ENCODE data around the gene BSN.

BSN gene

GRCh38 chr3:49705390-49705960 is 151.2 kb downstream of the BSN start:
- Histone ChIP-seq H3K4me3 (ENCODE audit: low read depth in 1 of 2, low read length in 2 of 2) (no peak overlapping the region), H3K4me1 (ENCODE audit: insufficient read depth, low read length) (no peaks in the 10 kb centered on the region), H3K27me3 (ENCODE audit: control insufficient read depth in 1 of 2, insufficient read depth in 2 of 2, low read length in 2 of 2) (no peaks in the 10 kb centered on the region), H3K36me3 (ENCODE audit: insufficient read depth, low read length) (peaks cover 23% of the 10 kb centered on the region), H3K27ac (ENCODE audit: low read depth, low read length) (no peak overlapping the region), H3K9me3 (ENCODE audit: low read length) (no peaks in the 10 kb centered on the region), H3K9ac (ENCODE audit: low read length) (no peak overlapping the region)

GRCh38 chr3:49706456-49707112 is 152.3 kb downstream of the BSN start:
- no peaks in the 10 kb centered on the region for H3K9me3 ChIP-seq (ENCODE audit: low read length)
- H3K4me3 ChIP-seq (ENCODE audit: low read depth in 1 of 2, low read length in 2 of 2): no peak overlapping the region
- no peak overlapping the region for H3K27ac ChIP-seq (ENCODE audit: low read depth, low read length)
- peaks cover 18% of the 10 kb centered on the region for H3K36me3 ChIP-seq (ENCODE audit: insufficient read depth, low read length)
- H3K9ac ChIP-seq (ENCODE audit: low read length): no peak overlapping the region
- H3K4me1 ChIP-seq (ENCODE audit: insufficient read depth, low read length): no peaks in the 10 kb centered on the region
- H3K27me3 ChIP-seq (ENCODE audit: control insufficient read depth in 1 of 2, insufficient read depth in 2 of 2, low read length in 2 of 2): no peaks in the 10 kb centered on the region

- H3K4me1 ChIP-seq (ENCODE audit: insufficient read depth, low read length): no peaks in the 10 kb centered on the region
- H3K9me3 ChIP-seq (ENCODE audit: low read length): no peaks in the 10 kb centered on the region
- no peak overlapping the region for H3K4me3 ChIP-seq (ENCODE audit: low read depth in 1 of 2, low read length in 2 of 2)
- no peak overlapping the region for H3K9ac ChIP-seq (ENCODE audit: low read length)
- H3K27ac ChIP-seq (ENCODE audit: low read depth, low read length): no peak overlapping the region
- H3K36me3 ChIP-seq (ENCODE audit: insufficient read depth, low read length): peaks cover 15% of the 10 kb centered on the region
- no peaks in the 10 kb centered on the region for H3K27me3 ChIP-seq (ENCODE audit: control insufficient read depth in 1 of 2, insufficient read depth in 2 of 2, low read length in 2 of 2)
These were observed 152.8 kb downstream of the BSN start for GRCh38 chr3:49707113-49707480.

- Histone ChIP-seq H3K27ac (ENCODE audit: low read depth, low read length) (no peak overlapping the region), H3K9me3 (ENCODE audit: low read length) (no peaks in the 10 kb centered on the region), H3K36me3 (ENCODE audit: insufficient read depth, low read length) (peaks cover 5% of the 10 kb centered on the region), H3K9ac (ENCODE audit: low read length) (no peak overlapping the region), H3K4me3 (ENCODE audit: low read depth in 1 of 2, low read length in 2 of 2) (no peak overlapping the region), H3K27me3 (ENCODE audit: control insufficient read depth in 1 of 2, insufficient read depth in 2 of 2, low read length in 2 of 2) (no peaks in the 10 kb centered on the region), H3K4me1 (ENCODE audit: insufficient read depth, low read length) (no peaks in the 10 kb centered on the region)
These were observed 155.6 kb downstream of the BSN start for GRCh38 chr3:49709852-49710251.

GRCh38 chr3:49711489-49711888 is 157.2 kb downstream of the BSN start:
- no peaks in the 10 kb centered on the region for H3K9me3 ChIP-seq (ENCODE audit: low read length)
- no peaks in the 10 kb centered on the region for H3K4me1 ChIP-seq (ENCODE audit: insufficient read depth, low read length)
- H3K9ac ChIP-seq (ENCODE audit: low read length): no peak overlapping the region
- H3K36me3 ChIP-seq (ENCODE audit: insufficient read depth, low read length): peaks cover 15% of the 10 kb centered on the region
- H3K4me3 ChIP-seq (ENCODE audit: low read depth in 1 of 2, low read length in 2 of 2): no peak overlapping the region
- H3K27me3 ChIP-seq (ENCODE audit: control insufficient read depth in 1 of 2, insufficient read depth in 2 of 2, low read length in 2 of 2): no peaks in the 10 kb centered on the region
- no peak overlapping the region for H3K27ac ChIP-seq (ENCODE audit: low read depth, low read length)

GRCh38 chr3:49712166-49712565 is 157.9 kb downstream of the BSN start:
- Histone ChIP-seq H3K4me3 (ENCODE audit: low read depth in 1 of 2, low read length in 2 of 2) (no peak overlapping the region), H3K36me3 (ENCODE audit: insufficient read depth, low read length) (peaks cover 16% of the 10 kb centered on the region), H3K27me3 (ENCODE audit: control insufficient read depth in 1 of 2, insufficient read depth in 2 of 2, low read length in 2 of 2) (no peaks in the 10 kb centered on the region), H3K9me3 (ENCODE audit: low read length) (no peaks in the 10 kb centered on the region), H3K4me1 (ENCODE audit: insufficient read depth, low read length) (no peaks in the 10 kb centered on the region), H3K9ac (ENCODE audit: low read length) (no peak overlapping the region), H3K27ac (ENCODE audit: low read depth, low read length) (no peak overlapping the region)

- no peaks in the 10 kb centered on the region for H3K9me3 ChIP-seq (ENCODE audit: low read length)
- no peaks in the 10 kb centered on the region for H3K27me3 ChIP-seq (ENCODE audit: control insufficient read depth in 1 of 2, insufficient read depth in 2 of 2, low read length in 2 of 2)
- no peak overlapping the region for H3K27ac ChIP-seq (ENCODE audit: low read depth, low read length)
- no peak overlapping the region for H3K4me3 ChIP-seq (ENCODE audit: low read depth in 1 of 2, low read length in 2 of 2)
- H3K4me1 ChIP-seq (ENCODE audit: insufficient read depth, low read length): no peaks in the 10 kb centered on the region
- peaks cover 16% of the 10 kb centered on the region for H3K36me3 ChIP-seq (ENCODE audit: insufficient read depth, low read length)
- H3K9ac ChIP-seq (ENCODE audit: low read length): no peak overlapping the region
These were observed 158.5 kb downstream of the BSN start for GRCh38 chr3:49712631-49713317.

GRCh38 chr3:49713336-49714105 is 159.2 kb downstream of the BSN start:
- Histone ChIP-seq H3K4me1 (ENCODE audit: insufficient read depth, low read length) (peaks cover 3% of the 10 kb centered on the region), H3K9ac (ENCODE audit: low read length) (no peak overlapping the region), H3K36me3 (ENCODE audit: insufficient read depth, low read length) (peaks cover 11% of the 10 kb centered on the region), H3K4me3 (ENCODE audit: low read depth in 1 of 2, low read length in 2 of 2) (no peak overlapping the region), H3K9me3 (ENCODE audit: low read length) (no peaks in the 10 kb centered on the region), H3K27me3 (ENCODE audit: control insufficient read depth in 1 of 2, insufficient read depth in 2 of 2, low read length in 2 of 2) (no peaks in the 10 kb centered on the region), H3K27ac (ENCODE audit: low read depth, low read length) (no peak overlapping the region)

- peaks cover 11% of the 10 kb centered on the region for H3K36me3 ChIP-seq (ENCODE audit: insufficient read depth, low read length)
- H3K27ac ChIP-seq (ENCODE audit: low read depth, low read length): no peak overlapping the region
- H3K9me3 ChIP-seq (ENCODE audit: low read length): no peaks in the 10 kb centered on the region
- no peaks in the 10 kb centered on the region for H3K27me3 ChIP-seq (ENCODE audit: control insufficient read depth in 1 of 2, insufficient read depth in 2 of 2, low read length in 2 of 2)
- no peak overlapping the region for H3K4me3 ChIP-seq (ENCODE audit: low read depth in 1 of 2, low read length in 2 of 2)
- peaks cover 9% of the 10 kb centered on the region for H3K4me1 ChIP-seq (ENCODE audit: insufficient read depth, low read length)
- no peak overlapping the region for H3K9ac ChIP-seq (ENCODE audit: low read length)
These were observed 160.7 kb downstream of the BSN start for GRCh38 chr3:49714728-49715550.

- Histone ChIP-seq H3K27ac (ENCODE audit: low read depth, low read length) (no peak overlapping the region), H3K9ac (ENCODE audit: low read length) (no peak overlapping the region), H3K4me1 (ENCODE audit: insufficient read depth, low read length) (peaks cover 9% of the 10 kb centered on the region), H3K27me3 (ENCODE audit: control insufficient read depth in 1 of 2, insufficient read depth in 2 of 2, low read length in 2 of 2) (no peaks in the 10 kb centered on the region), H3K9me3 (ENCODE audit: low read length) (no peaks in the 10 kb centered on the region), H3K4me3 (ENCODE audit: low read depth in 1 of 2, low read length in 2 of 2) (no peak overlapping the region), H3K36me3 (ENCODE audit: insufficient read depth, low read length) (peaks cover 11% of the 10 kb centered on the region)
These were observed 161.4 kb downstream of the BSN start for GRCh38 chr3:49715611-49716121.

GRCh38 chr3:49716169-49716568 is 161.9 kb downstream of the BSN start:
- Histone ChIP-seq H3K36me3 (ENCODE audit: insufficient read depth, low read length) (peaks cover 15% of the 10 kb centered on the region), H3K9ac (ENCODE audit: low read length) (no peak overlapping the region), H3K27ac (ENCODE audit: low read depth, low read length) (no peak overlapping the region), H3K4me3 (ENCODE audit: low read depth in 1 of 2, low read length in 2 of 2) (no peak overlapping the region), H3K9me3 (ENCODE audit: low read length) (no peaks in the 10 kb centered on the region), H3K27me3 (ENCODE audit: control insufficient read depth in 1 of 2, insufficient read depth in 2 of 2, low read length in 2 of 2) (no peaks in the 10 kb centered on the region), H3K4me1 (ENCODE audit: insufficient read depth, low read length) (peaks cover 9% of the 10 kb centered on the region)

All from muscle layer of colon (tissue), 2 donors.